HepG2 (cell line): ENCODE measurements around the gene WAS. TPM values are rescaled to one million over a fixed set of nuclear protein-coding genes. Genes with fewer than 3 reads are reported as not detected.

Source experiments
- AKNA ChIP-seq: sonication (generic); formaldehyde crosslinking; IDR thresholded peaks from 2 replicates; pipeline ENCODE4 v1.4.0; 2020; ENCODE audit warnings: missing genetic modification reagents, borderline replicate concordance
- BRCA1 ChIP-seq: sonication (generic); formaldehyde crosslinking; IDR thresholded peaks from 2 replicates; pipeline ENCODE4 v1.4.0; 2020; ENCODE audit warnings: missing genetic modification reagents
- HNRNPLL ChIP-seq: fragments of 200-400 bp; formaldehyde crosslinking; IDR thresholded peaks from 2 replicates; pipeline ENCODE4 v1.6.1; 2017; ENCODE audit warnings: mild to moderate bottlenecking, low read depth, low read length; ENCODE audit not compliant: poor library complexity, severe bottlenecking
- HOXA3 ChIP-seq: sonication (generic); formaldehyde crosslinking; IDR thresholded peaks from 2 replicates; pipeline ENCODE4 v1.5.0; 2020; ENCODE audit warnings: missing genetic modification reagents
- KDM3A ChIP-seq: IDR thresholded peaks from 2 replicates; pipeline ENCODE4 v1.6.1; 2018; ENCODE audit warnings: low read depth, missing compliant biosample characterization
- MLX ChIP-seq: IDR thresholded peaks from 2 replicates; pipeline ENCODE4 v1.6.1; 2016
- NR2C2 ChIP-seq: sonication (generic); formaldehyde crosslinking; IDR thresholded peaks from 2 replicates; pipeline ENCODE4 v1.4.0; 2020; ENCODE audit warnings: missing genetic modification reagents, mild to moderate bottlenecking, moderate library complexity, borderline replicate concordance
- TP53 ChIP-seq: sonication (generic); formaldehyde crosslinking; conservative IDR thresholded peaks from 2 replicates; pipeline ENCODE4 v1.4.0; 2020; ENCODE audit warnings: missing genetic modification reagents
- ZEB1 ChIP-seq: IDR thresholded peaks from 2 replicates; pipeline ENCODE4 v1.6.1; 2012; ENCODE audit warnings: mild to moderate bottlenecking, low read depth, inconsistent platforms; ENCODE audit not compliant: insufficient replicate concordance
- ZNF652 ChIP-seq: IDR thresholded peaks from 2 replicates; pipeline ENCODE4 v1.6.1; 2016; ENCODE audit warnings: low read depth, borderline replicate concordance
- ZSCAN29 ChIP-seq: sonication (generic); formaldehyde crosslinking; conservative IDR thresholded peaks from 2 replicates; pipeline ENCODE4 v1.4.0; 2020; ENCODE audit warnings: mild to moderate bottlenecking, missing genetic modification reagents
- polyA plus RNA-seq, 8 experiments: library from polyadenylated mRNA; depleted of rRNA in 3 of 8; stranded (reverse) in 7 of 8; unstranded in 1 of 8; fragments of >200 nt; fragmentation: Illumina TruSeq in 4 of 8; extraction: Trizol in 4 of 8; gene quantifications; 2 replicates each; pipeline versions ENCODE4 v1.2.1 to v1.2.3, GENCODE V29; 2011 to 2016; ENCODE audit warnings: low read depth in 4 of 8, missing spikeins in 1 of 8, mixed read lengths in 1 of 8; ENCODE audit not compliant: insufficient read depth in 1 of 8
- total RNA-seq, 5 experiments: library from RNA; depleted of rRNA; stranded (reverse); fragments of >200 nt; fragmentation: Illumina TruSeq; extraction: Trizol; gene quantifications; 2 replicates each; pipeline ENCODE4 v1.2.3, GENCODE V29; 2016; ENCODE audit warnings: low read depth in 1 of 5
- TF ChIP-seq, protein P1 (sequence below): sonication (generic); formaldehyde crosslinking; conservative IDR thresholded peaks from 2 replicates; pipeline ENCODE4 v1.8.0; 2022; ENCODE audit warnings: mild to moderate bottlenecking, moderate library complexity, missing genetic modification reagents
- TF ChIP-seq, protein P2 (sequence below): sonication (generic); formaldehyde crosslinking; IDR thresholded peaks from 2 replicates; pipeline ENCODE4 v1.4.0; 2020; ENCODE audit warnings: missing genetic modification reagents
- TF ChIP-seq, protein P3 (sequence below): IDR thresholded peaks from 2 replicates; pipeline ENCODE4 v1.6.1; 2016; ENCODE audit warnings: missing genetic modification reagents, missing compliant biosample characterization
- TF ChIP-seq, protein P4 (sequence below): IDR thresholded peaks from 2 replicates; pipeline ENCODE4 v1.6.1; 2018; ENCODE audit warnings: missing genetic modification reagents

Gene WAS
- total and polyA plus RNA-seq, 2 of the 13 experiments (the other 11 are each of a cell fraction or from before 2014, with no cell fraction given): 0.11 TPM; not detected in 1

DNA sequence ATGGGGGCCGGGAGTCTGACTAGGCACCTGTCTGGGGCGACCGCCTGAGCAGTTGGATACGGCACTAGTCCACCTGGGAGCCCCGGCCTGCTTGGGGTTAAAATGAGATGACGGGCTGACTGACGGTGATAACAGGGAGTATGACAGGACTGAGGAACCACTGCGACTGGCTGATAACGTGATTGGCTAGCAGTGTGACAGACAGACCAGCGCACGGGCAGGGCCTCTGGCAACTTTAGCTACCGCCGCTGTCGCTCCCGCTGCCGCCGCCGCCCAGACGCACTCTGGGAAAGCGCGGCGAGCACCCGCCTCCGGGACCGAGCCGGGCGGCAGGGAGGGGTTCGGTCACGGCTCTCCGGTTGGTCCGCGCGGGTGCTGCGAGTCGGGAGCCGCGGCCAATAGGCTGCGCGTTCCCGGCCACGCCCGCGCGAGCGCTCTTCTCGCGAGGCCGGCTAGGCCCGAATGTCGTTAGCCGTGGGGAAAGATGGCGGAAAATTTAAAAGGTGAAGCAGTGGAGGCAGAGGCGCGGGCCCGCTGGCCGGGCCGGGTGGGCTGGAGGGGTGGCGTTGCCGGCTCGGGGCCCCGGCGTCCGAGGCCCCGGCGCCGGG, 12.8 kb downstream of the WAS start, which contains the start of gene SUV39H1 (continued):
- TF ChIP-seq ZSCAN29 (CRISPR knock-in tag): no peak
- peak; percentile 78 for TF ChIP-seq ZNF652
- no peak for TF ChIP-seq BRCA1
- peak; percentile 34; the same call in 1 of the 2 replicates for TF ChIP-seq HOXA3 (CRISPR knock-in tag)
- no peak for TF ChIP-seq ZEB1
- TF ChIP-seq MLX: no peak
- no peak for TF ChIP-seq TP53 (CRISPR knock-in tag)
- no peak for TF ChIP-seq KDM3A
- TF ChIP-seq, protein P1, sequence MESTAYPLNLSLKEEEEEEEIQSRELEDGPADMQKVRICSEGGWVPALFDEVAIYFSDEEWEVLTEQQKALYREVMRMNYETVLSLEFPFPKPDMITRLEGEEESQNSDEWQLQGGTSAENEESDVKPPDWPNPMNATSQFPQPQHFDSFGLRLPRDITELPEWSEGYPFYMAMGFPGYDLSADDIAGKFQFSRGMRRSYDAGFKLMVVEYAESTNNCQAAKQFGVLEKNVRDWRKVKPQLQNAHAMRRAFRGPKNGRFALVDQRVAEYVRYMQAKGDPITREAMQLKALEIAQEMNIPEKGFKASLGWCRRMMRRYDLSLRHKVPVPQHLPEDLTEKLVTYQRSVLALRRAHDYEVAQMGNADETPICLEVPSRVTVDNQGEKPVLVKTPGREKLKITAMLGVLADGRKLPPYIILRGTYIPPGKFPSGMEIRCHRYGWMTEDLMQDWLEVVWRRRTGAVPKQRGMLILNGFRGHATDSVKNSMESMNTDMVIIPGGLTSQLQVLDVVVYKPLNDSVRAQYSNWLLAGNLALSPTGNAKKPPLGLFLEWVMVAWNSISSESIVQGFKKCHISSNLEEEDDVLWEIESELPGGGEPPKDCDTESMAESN (CRISPR knock-in tag): 0 out of 2 replicates have a peak, but pooled peaks have one; percentile 19
- TF ChIP-seq AKNA (CRISPR knock-in tag): no peak
- 0 out of 2 replicates have a peak, but pooled peaks have one; percentile 37 for TF ChIP-seq NR2C2 (CRISPR knock-in tag)
- TF ChIP-seq, protein P2, sequence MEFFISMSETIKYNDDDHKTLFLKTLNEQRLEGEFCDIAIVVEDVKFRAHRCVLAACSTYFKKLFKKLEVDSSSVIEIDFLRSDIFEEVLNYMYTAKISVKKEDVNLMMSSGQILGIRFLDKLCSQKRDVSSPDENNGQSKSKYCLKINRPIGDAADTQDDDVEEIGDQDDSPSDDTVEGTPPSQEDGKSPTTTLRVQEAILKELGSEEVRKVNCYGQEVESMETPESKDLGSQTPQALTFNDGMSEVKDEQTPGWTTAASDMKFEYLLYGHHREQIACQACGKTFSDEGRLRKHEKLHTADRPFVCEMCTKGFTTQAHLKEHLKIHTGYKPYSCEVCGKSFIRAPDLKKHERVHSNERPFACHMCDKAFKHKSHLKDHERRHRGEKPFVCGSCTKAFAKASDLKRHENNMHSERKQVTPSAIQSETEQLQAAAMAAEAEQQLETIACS: peak; percentile 28; the same call in 1 of the 2 replicates
- TF ChIP-seq, protein P3, sequence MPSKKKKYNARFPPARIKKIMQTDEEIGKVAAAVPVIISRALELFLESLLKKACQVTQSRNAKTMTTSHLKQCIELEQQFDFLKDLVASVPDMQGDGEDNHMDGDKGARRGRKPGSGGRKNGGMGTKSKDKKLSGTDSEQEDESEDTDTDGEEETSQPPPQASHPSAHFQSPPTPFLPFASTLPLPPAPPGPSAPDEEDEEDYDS (CRISPR knock-in tag): peak; percentile 36; the same call in 1 of the 2 replicates
- TF ChIP-seq, protein P4, sequence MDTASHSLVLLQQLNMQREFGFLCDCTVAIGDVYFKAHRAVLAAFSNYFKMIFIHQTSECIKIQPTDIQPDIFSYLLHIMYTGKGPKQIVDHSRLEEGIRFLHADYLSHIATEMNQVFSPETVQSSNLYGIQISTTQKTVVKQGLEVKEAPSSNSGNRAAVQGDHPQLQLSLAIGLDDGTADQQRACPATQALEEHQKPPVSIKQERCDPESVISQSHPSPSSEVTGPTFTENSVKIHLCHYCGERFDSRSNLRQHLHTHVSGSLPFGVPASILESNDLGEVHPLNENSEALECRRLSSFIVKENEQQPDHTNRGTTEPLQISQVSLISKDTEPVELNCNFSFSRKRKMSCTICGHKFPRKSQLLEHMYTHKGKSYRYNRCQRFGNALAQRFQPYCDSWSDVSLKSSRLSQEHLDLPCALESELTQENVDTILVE (CRISPR knock-in tag): peak; percentile 51; the same call in 1 of the 2 replicates
- peak; percentile 34 for TF ChIP-seq HNRNPLL
